Activated T-helper 1 cell treated with anti-CD3 and anti-CD28 coated beads, Interleukin-12 subunit alpha, Interleukin-12 subunit beta, Interleukin-2, Interleukin-4 antibody, amounts not matched to agents 30 ng/mL and 10 ng/mL and 1 ng/mL, durations not matched to agents 14 hours and 24 hours and 36 hours (primary cell): ENCODE measurements around the gene TP63. TPM values are rescaled to one million over a fixed set of nuclear protein-coding genes. Genes with fewer than 3 reads are reported as not detected.

ENCODE experiments used
- DNase-seq: peaks from one replicate; pipeline ENCODE4 v3.0.0; 2021; ENCODE audit warnings: low spot score
- H3K27ac Mint-ChIP-seq: one replicate; pipeline ENCODE4 v1.8.0; 2021; ENCODE audit warnings: mild to moderate bottlenecking, mixed read lengths
- H3K27me3 Mint-ChIP-seq: one replicate; pipeline ENCODE4 v1.8.0; 2022; ENCODE audit warnings: mild to moderate bottlenecking, moderate library complexity, mixed read lengths; ENCODE audit not compliant: insufficient read depth
- H3K36me3 Mint-ChIP-seq: one replicate; pipeline ENCODE4 v1.8.0; 2021; ENCODE audit warnings: low read depth, mixed read lengths
- H3K4me1 Mint-ChIP-seq: one replicate; pipeline ENCODE4 v1.8.0; 2021; ENCODE audit warnings: low read depth, mixed read lengths
- H3K4me3 Mint-ChIP-seq: one replicate; pipeline ENCODE4 v1.8.0; 2021; ENCODE audit warnings: mild to moderate bottlenecking, moderate library complexity, mixed read lengths
- H3K9me3 Mint-ChIP-seq: one replicate; pipeline ENCODE4 v1.8.0; 2021; ENCODE audit warnings: mixed read lengths
- intact Hi-C: fragments of 100-400 bp; cut with micrococcal nuclease; formaldehyde crosslinking; loops from one replicate; pipeline ENCODE4 v1.15.1; 2024
- total RNA-seq: library from RNA; stranded (reverse); gene quantifications from 2 replicates; pipeline ENCODE4 v1.2.3, GENCODE V29; 2022

Gene TP63
- total RNA-seq, 1 donor from 2014 or later, result 0.67 TPM

DNA sequence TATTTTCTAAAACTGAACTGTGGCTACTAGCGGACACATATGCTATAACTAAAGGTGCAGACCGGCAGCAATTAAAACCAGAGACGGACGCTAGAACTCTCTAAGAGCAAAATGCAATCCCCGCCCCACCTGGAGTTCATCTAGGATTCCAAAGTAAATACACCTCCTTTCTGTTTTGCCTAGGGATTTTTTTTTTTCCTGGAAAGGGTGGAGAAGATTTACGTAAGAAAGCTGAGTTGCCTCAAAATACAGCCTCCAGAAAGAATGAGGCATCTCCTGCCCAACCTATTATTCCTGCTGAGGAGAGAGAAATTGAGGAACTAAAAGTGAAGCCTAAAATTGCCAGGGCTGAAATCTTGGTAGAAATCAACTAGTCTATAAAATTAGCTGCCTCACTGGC lies 150.2 kb downstream of the TP63 start:
- Mint-ChIP-seq H3K9me3 (peaks cover 3% of the 10 kb centered on the region), H3K27me3 (no peaks in the 10 kb centered on the region), H3K4me1 (peaks cover 7% of the 10 kb centered on the region), H3K4me3 (no peak overlapping the region), H3K27ac (no peak overlapping the region), H3K36me3 (no peaks in the 10 kb centered on the region)
- DNase-seq, result no peak
- intact Hi-C loops, result no loop called here

DNA sequence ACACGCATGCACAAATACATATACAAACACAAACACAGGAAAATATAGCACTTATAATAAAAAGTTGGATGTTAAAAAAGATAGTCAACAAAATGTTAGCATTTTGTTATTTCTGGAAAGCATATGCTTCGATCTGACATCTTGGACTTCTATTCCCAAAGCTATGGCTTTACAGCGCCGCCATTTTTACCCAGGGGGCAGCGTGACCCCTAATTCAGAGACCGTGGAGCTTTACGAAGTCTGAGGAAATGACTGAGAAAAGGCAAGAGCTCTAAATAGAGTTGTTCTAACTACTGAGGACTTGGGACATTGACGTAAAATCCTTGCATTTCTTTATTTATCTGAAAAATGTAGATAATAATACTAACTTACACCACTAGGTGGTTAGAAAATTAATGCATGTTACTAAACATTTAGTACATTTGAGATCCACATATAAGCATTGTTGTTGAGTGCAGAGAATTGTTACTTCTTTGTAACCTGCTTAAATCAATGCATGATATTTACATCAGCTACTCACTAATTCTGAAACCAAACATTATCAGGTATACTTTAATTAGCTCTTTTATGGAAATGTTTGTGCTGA lies 155.4 kb downstream of the TP63 start:
- Mint-ChIP-seq H3K27ac (no peak overlapping the region), H3K36me3 (no peaks in the 10 kb centered on the region), H3K4me3 (no peak overlapping the region), H3K4me1 (peaks cover 10% of the 10 kb centered on the region), H3K9me3 (no peaks in the 10 kb centered on the region), H3K27me3 (no peaks in the 10 kb centered on the region)
- no peak for DNase-seq
- intact Hi-C loops, result no loop called here

DNA sequence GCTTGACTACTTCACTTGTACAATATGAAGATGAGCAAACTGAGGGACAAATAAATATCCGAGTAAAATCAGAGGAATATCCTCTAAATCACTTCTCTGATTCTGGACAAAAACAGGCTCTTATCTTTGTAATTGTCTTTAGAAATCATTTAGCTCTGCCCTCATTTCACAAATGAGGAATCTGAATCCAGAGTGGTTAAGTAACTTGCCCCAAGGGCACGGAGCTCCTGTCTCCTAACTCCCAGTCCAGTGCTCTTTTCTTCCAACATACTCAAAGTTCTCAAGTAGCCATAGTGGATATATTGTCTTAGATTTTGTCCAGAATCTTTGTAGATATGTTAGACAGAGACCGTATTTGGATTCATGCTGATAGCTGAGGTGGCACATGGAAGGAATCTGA lies 156.0 kb downstream of the TP63 start:
- no peak overlapping the region for H3K27ac Mint-ChIP-seq
- intact Hi-C loops, result no loop called here
- H3K36me3 Mint-ChIP-seq, result no peaks in the 10 kb centered on the region
- peaks cover 10% of the 10 kb centered on the region for H3K4me1 Mint-ChIP-seq
- no peaks in the 10 kb centered on the region for H3K27me3 Mint-ChIP-seq
- no peaks in the 10 kb centered on the region for H3K9me3 Mint-ChIP-seq
- no peak for DNase-seq
- no peak overlapping the region for H3K4me3 Mint-ChIP-seq

DNA sequence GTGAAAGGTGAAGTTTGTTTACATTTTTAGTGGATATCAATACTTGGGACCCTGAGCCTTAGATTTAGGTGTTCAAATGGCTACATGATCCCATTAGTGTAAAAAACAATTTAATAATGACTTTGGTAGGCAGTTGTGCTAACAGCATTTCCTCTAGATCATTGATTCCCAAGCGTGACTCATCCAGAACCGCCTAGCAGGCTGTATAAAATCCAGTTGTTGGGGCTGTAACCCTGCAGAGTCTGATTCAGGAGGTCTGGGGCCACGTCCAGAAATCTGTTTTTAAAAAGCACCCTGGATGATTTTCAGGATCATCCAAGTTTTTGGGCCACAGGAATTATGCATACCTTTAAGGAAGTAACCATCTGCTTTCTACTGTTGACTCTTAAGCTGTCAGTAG lies 156.4 kb downstream of the TP63 start:
- H3K4me3 Mint-ChIP-seq, result no peak overlapping the region
- H3K27me3 Mint-ChIP-seq, result no peaks in the 10 kb centered on the region
- H3K4me1 Mint-ChIP-seq, result peaks cover 10% of the 10 kb centered on the region
- H3K9me3 Mint-ChIP-seq, result no peaks in the 10 kb centered on the region
- H3K27ac Mint-ChIP-seq, result no peak overlapping the region
- intact Hi-C loops, result no loop called here
- no peak for DNase-seq
- no peaks in the 10 kb centered on the region for H3K36me3 Mint-ChIP-seq

DNA sequence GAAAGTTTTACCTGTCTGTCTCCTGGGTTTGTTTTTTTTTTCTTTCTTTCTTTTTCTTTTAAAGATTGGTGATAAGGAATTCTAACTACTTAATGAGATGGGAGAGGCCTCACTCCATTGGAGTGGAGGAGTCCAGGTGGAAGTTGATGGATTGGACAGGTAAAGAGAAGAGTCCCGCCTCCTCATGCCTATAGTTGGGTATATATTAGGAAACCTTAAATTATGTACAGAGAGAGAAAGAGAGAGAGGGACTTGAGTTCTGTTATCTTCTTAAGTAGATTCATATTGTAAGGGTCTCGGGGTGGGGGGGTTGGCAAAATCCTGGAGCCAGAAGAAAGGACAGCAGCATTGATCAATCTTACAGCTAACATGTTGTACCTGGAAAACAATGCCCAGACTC lies 158.2 kb downstream of the TP63 start:
- intact Hi-C loops, result no loop called here
- Mint-ChIP-seq H3K4me1 (peaks cover 10% of the 10 kb centered on the region), H3K36me3 (no peaks in the 10 kb centered on the region)

DNA sequence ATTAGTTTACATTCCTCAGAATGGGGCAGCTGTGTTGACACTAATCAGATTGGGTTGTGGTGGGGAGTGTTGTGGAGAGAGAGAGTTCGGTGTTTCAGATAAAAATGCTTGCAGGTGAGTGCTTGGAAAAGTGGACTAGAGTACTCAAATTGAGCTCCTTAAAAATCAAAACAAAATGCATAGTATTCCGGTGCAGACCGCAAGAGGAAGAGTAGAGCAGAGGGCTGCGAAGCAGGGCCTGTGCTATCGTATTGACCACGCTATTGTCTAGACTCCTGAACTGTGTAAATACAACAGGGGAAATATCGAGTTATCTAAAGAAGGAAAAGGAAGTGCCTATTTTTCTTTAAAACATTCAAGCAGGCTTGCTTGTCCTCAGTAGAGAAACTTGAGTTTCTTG lies 159.5 kb downstream of the TP63 start:
- Mint-ChIP-seq H3K27me3 (no peaks in the 10 kb centered on the region), H3K27ac (no peak overlapping the region), H3K9me3 (no peaks in the 10 kb centered on the region), H3K36me3 (no peaks in the 10 kb centered on the region), H3K4me1 (peaks cover 10% of the 10 kb centered on the region), H3K4me3 (no peak overlapping the region)
- DNase-seq, result no peak
- intact Hi-C loops, result no loop called here

More for the DNA sequence above, 158.2 kb downstream of the TP63 start:
- Mint-ChIP-seq H3K4me3 (no peak overlapping the region), H3K27me3 (no peaks in the 10 kb centered on the region), H3K27ac (no peak overlapping the region), H3K9me3 (no peaks in the 10 kb centered on the region)
- DNase-seq, result no peak

DNA sequence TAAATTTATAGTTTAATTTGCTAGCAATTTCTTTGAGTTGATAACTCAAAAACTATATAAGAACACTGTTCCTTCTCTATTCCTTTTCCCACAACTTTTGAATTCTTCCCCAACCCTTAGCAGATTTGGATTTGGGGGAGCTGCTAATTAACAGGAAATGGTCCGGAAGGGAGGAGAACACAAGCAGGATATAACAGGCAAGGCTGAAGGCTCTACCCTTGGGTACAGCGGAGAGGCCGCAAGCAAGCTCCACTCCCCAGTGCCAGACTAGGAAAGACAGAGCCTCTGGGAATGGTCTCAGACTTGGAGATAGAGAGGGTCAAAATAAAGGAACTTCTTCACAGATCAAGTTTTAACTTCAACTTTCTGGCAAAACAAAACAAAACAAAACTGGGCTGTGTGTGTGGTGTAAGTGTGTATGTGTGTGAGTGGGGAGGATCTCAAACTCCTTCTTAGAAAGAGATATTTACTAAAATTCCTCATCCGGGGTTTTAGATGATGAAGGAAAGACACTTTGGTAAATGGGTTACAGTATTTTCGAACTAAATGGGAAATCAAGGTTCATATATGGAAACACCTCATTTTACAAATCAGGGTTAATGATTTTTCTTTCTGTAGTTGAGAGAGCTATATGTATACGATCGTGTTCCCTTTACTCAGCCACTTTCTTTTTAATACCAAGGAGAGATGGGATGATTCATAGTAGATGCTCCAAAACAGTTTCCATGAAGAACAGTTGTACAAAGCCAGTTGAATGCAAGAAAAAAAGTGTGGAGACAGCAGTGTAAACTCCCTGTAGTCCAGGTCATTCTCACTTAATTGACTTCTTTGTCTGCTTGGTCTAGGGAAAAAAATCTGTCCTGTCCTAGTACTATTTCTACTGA lies 161.1 kb downstream of the TP63 start:
- Mint-ChIP-seq H3K4me1 (peaks cover 10% of the 10 kb centered on the region), H3K36me3 (no peaks in the 10 kb centered on the region), H3K27ac (no peak overlapping the region), H3K27me3 (no peaks in the 10 kb centered on the region), H3K9me3 (no peaks in the 10 kb centered on the region), H3K4me3 (no peak overlapping the region)
- intact Hi-C loops, result no loop called here
- DNase-seq, result no peak

DNA sequence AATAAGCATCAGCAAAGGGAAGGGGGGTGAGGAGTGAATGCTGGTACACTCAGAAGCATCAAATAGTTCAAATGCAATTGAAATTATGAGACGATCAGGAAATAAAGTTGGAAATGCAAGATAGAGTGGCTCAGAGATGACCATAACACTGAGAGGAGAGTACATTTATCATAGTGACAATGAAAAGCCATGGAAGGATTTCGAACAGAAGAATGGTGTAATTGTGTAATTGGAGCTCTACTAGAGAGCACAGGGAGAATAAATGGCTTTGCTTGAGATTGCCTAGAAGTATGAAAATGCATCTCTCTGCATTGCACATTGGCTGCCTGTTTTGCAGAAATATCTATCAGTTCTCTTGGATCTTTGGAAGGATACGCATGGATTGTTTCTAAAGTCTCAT lies 163.3 kb downstream of the TP63 start:
- H3K9me3 Mint-ChIP-seq, result no peaks in the 10 kb centered on the region
- peaks cover 10% of the 10 kb centered on the region for H3K4me1 Mint-ChIP-seq
- no peaks in the 10 kb centered on the region for H3K36me3 Mint-ChIP-seq
- no peak for DNase-seq
- H3K4me3 Mint-ChIP-seq, result no peak overlapping the region
- intact Hi-C loops, result no loop called here
- no peak overlapping the region for H3K27ac Mint-ChIP-seq
- no peaks in the 10 kb centered on the region for H3K27me3 Mint-ChIP-seq

DNA sequence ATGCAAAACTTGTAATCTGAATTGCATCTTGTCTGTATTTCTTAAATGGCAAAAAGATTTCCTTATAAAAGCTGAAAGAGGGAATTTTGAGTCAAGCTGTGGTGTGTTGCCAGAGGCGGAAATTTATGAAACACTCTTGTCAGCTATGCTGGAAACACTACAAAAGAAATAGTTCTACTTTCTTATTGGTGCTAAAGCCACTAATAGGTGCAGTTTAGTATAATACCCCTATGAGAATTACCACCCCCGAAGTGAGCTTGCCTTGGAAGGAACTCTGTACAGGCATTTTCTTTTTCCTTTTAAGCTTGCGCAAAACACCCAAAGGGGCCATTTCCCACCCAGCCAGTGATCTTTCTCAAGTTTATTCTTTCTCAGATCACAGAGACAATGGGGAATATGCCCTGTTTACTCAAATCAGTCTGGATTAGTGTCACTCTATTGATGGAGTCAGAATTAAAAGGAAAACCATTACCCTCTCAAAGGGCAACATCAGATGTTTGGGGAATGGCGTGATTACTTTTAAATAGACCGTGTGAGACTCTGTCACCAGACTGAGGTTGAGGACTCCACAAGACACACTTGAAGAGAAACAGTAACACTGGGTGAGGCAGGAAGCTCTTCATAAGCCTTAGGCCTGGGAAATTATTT lies 166.0 kb downstream of the TP63 start:
- Mint-ChIP-seq H3K4me3 (no peak overlapping the region), H3K36me3 (no peaks in the 10 kb centered on the region), H3K9me3 (no peaks in the 10 kb centered on the region), H3K27ac (no peak overlapping the region), H3K4me1 (no peaks in the 10 kb centered on the region), H3K27me3 (no peaks in the 10 kb centered on the region)
- intact Hi-C loops, result no loop called here
- DNase-seq, result no peak

DNA sequence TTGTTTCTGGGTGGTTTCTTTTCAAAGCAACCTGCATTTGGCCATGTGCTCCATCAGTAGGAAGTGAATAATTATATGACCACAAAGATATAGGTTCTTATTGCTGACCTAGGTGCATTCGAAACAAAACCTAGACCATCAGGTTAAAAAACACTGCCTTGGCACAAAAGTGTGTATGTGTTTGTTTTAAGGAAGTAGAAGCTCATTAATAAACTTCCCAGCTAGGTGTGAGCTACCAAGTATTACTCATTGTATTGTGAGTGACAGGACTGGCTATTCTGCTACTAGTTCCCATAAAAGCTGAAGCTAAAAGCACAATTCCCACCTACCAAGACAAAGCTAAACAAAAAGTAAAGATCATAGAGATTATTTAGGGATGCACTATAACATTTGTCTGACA lies 168.2 kb downstream of the TP63 start:
- H3K27ac Mint-ChIP-seq, result no peak overlapping the region
- no peak for DNase-seq
- H3K4me3 Mint-ChIP-seq, result no peak overlapping the region
- H3K4me1 Mint-ChIP-seq, result no peaks in the 10 kb centered on the region
- H3K36me3 Mint-ChIP-seq, result no peaks in the 10 kb centered on the region
- intact Hi-C loops, result no loop called here
- no peaks in the 10 kb centered on the region for H3K9me3 Mint-ChIP-seq
- no peaks in the 10 kb centered on the region for H3K27me3 Mint-ChIP-seq

DNA sequence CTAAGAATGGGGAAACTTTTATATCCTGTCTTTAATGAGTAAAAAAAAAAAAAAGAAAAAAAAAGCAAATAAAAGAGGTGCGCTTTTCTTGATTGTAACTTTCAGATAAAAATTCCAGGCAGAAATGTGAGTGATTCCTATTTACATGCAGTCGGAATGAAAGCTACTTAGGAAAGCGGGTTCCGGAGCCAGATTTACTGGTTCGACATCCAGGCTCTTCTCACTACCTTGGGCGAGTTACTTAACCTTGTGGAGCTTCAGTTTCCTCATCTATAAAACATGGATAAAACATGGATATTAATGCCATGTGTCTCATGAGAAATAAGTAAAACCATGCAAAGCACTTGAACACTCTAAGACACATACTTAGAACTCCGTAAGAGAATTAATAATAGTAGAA lies 169.2 kb downstream of the TP63 start:
- Mint-ChIP-seq H3K27ac (no peak overlapping the region), H3K27me3 (no peaks in the 10 kb centered on the region)

DNA sequence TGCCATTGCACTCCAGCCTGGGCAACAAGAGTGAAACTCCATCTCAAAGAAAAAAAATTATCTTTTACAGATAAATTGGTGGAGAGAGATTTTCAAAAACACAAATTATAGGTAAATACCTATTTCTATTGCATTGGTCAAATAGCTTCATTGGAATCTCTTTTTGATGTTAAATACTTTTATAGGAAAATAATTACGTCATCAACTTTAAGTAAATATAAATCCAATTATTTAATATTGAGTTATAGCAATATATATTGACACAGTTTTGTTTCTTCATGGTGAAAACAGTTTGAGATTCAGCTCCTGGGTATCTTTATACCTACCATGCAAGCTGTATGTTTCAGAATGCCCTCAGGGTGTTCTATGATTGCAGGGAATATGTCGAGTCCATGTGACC lies 172.1 kb downstream of the TP63 start:
- Mint-ChIP-seq H3K4me1 (no peaks in the 10 kb centered on the region), H3K9me3 (no peaks in the 10 kb centered on the region), H3K27me3 (no peaks in the 10 kb centered on the region), H3K36me3 (no peaks in the 10 kb centered on the region), H3K27ac (no peak overlapping the region), H3K4me3 (no peak overlapping the region)
- intact Hi-C loops, result no loop called here
- no peak for DNase-seq

More for the DNA sequence above, 169.2 kb downstream of the TP63 start:
- intact Hi-C loops, result no loop called here
- Mint-ChIP-seq H3K9me3 (no peaks in the 10 kb centered on the region), H3K4me1 (no peaks in the 10 kb centered on the region), H3K4me3 (no peak overlapping the region), H3K36me3 (no peaks in the 10 kb centered on the region)
- no peak for DNase-seq

DNA sequence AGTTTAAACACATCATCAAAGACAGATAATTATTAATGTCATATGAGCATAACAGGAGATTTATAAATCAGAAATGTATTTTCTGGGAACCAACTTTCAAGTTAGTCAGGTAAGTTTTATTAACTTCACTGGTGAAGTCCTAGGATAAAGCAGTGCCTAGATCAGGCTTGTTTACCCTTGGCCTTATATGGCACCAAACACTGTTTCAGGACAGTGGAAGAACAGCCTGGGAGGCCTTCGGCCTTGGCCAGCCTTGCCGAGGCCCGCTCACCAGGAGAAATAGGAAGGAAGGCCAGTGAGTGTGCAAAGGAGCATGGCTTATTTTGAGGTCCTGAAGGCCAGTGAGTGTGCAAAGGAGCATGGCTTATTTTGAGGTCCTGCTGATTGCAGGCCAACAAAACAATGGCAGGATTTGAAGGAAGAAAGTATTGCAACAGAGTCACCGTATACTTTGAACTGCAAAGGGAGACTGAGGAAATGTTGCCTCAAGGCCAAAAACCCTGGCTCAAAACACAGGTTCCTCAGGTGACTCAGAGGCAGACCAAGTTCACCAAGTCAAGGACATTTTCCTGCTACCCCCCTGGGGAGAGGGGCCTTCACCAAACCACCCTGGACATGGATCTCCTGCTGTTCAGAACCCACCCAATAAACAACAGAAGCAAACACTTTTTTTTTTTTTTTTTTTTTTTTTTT lies 174.3 kb downstream of the TP63 start:
- Mint-ChIP-seq H3K4me1 (no peaks in the 10 kb centered on the region), H3K27me3 (no peaks in the 10 kb centered on the region), H3K36me3 (no peaks in the 10 kb centered on the region), H3K9me3 (no peaks in the 10 kb centered on the region), H3K4me3 (no peak overlapping the region), H3K27ac (no peak overlapping the region)
- DNase-seq, result no peak
- intact Hi-C loops, result no loop called here
